OCI-LY7 (cell line): ENCODE data around the gene TOP1. TPM values are rescaled to one million over a fixed set of nuclear protein-coding genes. Genes with fewer than 3 reads are reported as not detected.

Source experiments
- BruUV-seq: library from RNA; stranded (reverse); fragments of 400-500 nt; replicated peaks from 2 replicates; lab custom pipeline; 2021; lab: Mats Ljungman, UMichigan
- CTCF ChIA-PET: fragments of 300-600 bp; sonication (Branson Sonifier 250); formaldehyde crosslinking; loops from one replicate; lab custom pipeline; 2022; ENCODE audit warnings: antibody characterized with exemption; ENCODE audit not compliant: unreplicated experiment; lab: Charles Lee
- POLR2A ChIA-PET: fragments of 300-600 bp; sonication (Branson Sonifier 250); formaldehyde crosslinking; loops from one replicate; lab custom pipeline; 2022; ENCODE audit warnings: antibody characterized with exemption; lab: Charles Lee
- DNase-seq: peaks from one replicate; pipeline ENCODE4 v3.0.0-alpha.2; 2015; ENCODE audit warnings: low spot score
- H2AFZ ChIP-seq: fragments of 200-600 bp; sonication (generic), shearing (Covaris generic); 2 replicates; pipeline ENCODE4 v1.6.1; 2014; ENCODE audit warnings: mild to moderate bottlenecking, antibody characterized with exemption, low read length, moderate library complexity
- H3K27ac ChIP-seq: fragments of 200-600 bp; sonication (generic); 2 replicates; pipeline ENCODE4 v1.5.1; 2014; ENCODE audit warnings: mixed run types, low read depth, mild to moderate bottlenecking, moderate library complexity, low read length, inconsistent platforms; ENCODE audit not compliant: poor library complexity, severe bottlenecking
- H3K36me3 ChIP-seq: fragments of 200-600 bp; sonication (generic); 2 replicates; pipeline ENCODE4 v1.6.1; 2014; ENCODE audit warnings: mild to moderate bottlenecking, antibody characterized with exemption, low read length, moderate library complexity, mixed read lengths; ENCODE audit not compliant: insufficient read depth
- H3K4me1 ChIP-seq: fragments of 200-600 bp; sonication (generic); 2 replicates; pipeline ENCODE4 v1.5.1; 2014; ENCODE audit warnings: mild to moderate bottlenecking, low read length; ENCODE audit not compliant: insufficient read depth, poor library complexity, severe bottlenecking
- H3K4me2 ChIP-seq: fragments of 200-600 bp; sonication (generic); 2 replicates; pipeline ENCODE4 v1.6.1; 2014; ENCODE audit warnings: mild to moderate bottlenecking, low read length
- H3K4me3 ChIP-seq: fragments of 200-600 bp; sonication (generic); 2 replicates; pipeline ENCODE4 v1.5.1; 2014; ENCODE audit warnings: mild to moderate bottlenecking, low read depth, low read length; ENCODE audit not compliant: poor library complexity, severe bottlenecking
- H3K79me2 ChIP-seq: fragments of 200-600 bp; sonication (generic); 2 replicates; pipeline ENCODE4 v1.6.1; 2016; ENCODE audit warnings: low read depth, mild to moderate bottlenecking, low read length, moderate library complexity, mixed read lengths; ENCODE audit not compliant: insufficient read depth
- H3K9me2 ChIP-seq: fragments of 200-600 bp; sonication (generic); 2 replicates; pipeline ENCODE4 v1.6.1; 2016; ENCODE audit warnings: mild to moderate bottlenecking, low read length, mixed read lengths; ENCODE audit not compliant: insufficient read depth
- H3K9me3 ChIP-seq: fragments of 200-600 bp; sonication (generic); 2 replicates; pipeline ENCODE4 v1.6.1; 2014; ENCODE audit warnings: mild to moderate bottlenecking, mixed run types, low read length, mixed read lengths
- H4K20me1 ChIP-seq: fragments of 200-600 bp; sonication (generic); 2 replicates; pipeline ENCODE4 v1.6.1; 2014; ENCODE audit warnings: mild to moderate bottlenecking, antibody characterized with exemption, low read length, moderate library complexity, mixed read lengths; ENCODE audit not compliant: insufficient read depth
- CTCF ChIP-seq: fragments of 200-600 bp; sonication (generic); conservative IDR thresholded peaks from 2 replicates; pipeline ENCODE4 v1.5.1; 2014; ENCODE audit warnings: mild to moderate bottlenecking, antibody characterized with exemption, low read length, moderate library complexity, mixed read lengths
- EZH2phosphoT487 ChIP-seq: fragments of 200-600 bp; sonication (generic); IDR thresholded peaks from 2 replicates; pipeline ENCODE4 v1.6.1; 2018; ENCODE audit warnings: low read depth, borderline replicate concordance, mild to moderate bottlenecking, mixed run types, antibody characterized with exemption, low read length, moderate library complexity, mixed read lengths
- intact Hi-C: fragments of 100-400 bp; cut with micrococcal nuclease; formaldehyde crosslinking; loops from one replicate; pipeline ENCODE4 v1.10.0; 2022; ENCODE audit not compliant: unreplicated experiment
- total RNA-seq, 2 experiments: library from RNA; depleted of rRNA in 1 of 2; stranded (reverse); fragments of >200 nt in 1 of 2; shearing (Covaris generic) in 1 of 2; gene quantifications; 2 replicates each; pipeline ENCODE4 v1.2.3, GENCODE V29; 2014 to 2022

The TOP1 gene
- total RNA-seq, 2 experiments from 2014 or later, result 44.6 to 200 TPM

DNA sequence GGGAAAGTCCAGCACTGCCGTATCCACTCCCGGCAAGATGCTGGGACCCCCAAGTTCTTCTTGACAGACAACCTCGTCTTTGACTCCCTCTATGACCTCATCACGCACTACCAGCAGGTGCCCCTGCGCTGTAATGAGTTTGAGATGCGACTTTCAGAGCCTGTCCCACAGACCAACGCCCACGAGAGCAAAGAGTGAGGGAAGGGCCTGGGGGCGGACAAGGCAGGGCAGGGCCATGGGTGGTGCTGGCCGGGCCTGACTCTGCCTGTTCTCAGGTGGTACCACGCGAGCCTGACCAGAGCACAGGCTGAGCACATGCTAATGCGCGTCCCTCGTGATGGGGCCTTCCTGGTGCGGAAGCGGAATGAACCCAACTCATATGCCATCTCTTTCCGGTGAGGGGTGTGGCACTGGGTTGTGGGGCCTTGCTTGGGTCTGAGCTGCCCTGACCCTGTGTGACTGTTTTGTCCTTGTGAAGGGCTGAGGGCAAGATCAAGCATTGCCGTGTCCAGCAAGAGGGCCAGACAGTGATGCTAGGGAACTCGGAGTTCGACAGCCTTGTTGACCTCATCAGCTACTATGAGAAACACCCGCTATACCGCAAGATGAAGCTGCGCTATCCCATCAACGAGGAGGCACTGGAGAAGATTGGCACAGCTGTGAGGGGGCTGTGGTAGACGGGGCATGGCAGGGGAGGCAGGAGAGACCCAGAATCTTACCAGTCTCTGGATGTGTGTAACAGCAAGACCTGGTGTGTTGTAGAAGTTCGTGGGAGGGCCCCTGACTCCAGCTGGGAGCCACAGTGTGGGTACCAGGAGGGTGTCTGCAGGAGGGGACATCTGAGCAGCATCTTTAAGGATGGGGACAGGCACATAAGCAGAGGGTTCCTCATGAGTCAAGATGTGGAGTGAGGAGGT lies 137.8 kb downstream of the TOP1 start:
- H3K4me3 ChIP-seq, result no peak overlapping the region
- H3K9me3 ChIP-seq, result no peaks in the 10 kb centered on the region
- no peak overlapping the region for H3K4me2 ChIP-seq
- POLR2A ChIA-PET, result interaction anchor here (2.5 kb wide), 1 partner anchor 9 kb away, joined by 8 read pairs; no protein-coding TSS in a partner anchor
- no peaks in the 10 kb centered on the region for H3K4me1 ChIP-seq
- no peaks in the 10 kb centered on the region for H4K20me1 ChIP-seq
- no peak overlapping the region for H3K27ac ChIP-seq
- no peak for DNase-seq
- H3K79me2 ChIP-seq, result no peaks in the 10 kb centered on the region
- BruUV-seq, result TSS peak; percentile 66
- no peaks in the 10 kb centered on the region for H3K9me2 ChIP-seq
- H3K36me3 ChIP-seq, result peaks cover 92% of the 10 kb centered on the region
- TF ChIP-seq EZH2phosphoT487 (no peak), CTCF (no peak)
- intact Hi-C loops, result no loop called here
- H2AFZ ChIP-seq, result no peak overlapping the region
- CTCF ChIA-PET, result no interaction called here

DNA sequence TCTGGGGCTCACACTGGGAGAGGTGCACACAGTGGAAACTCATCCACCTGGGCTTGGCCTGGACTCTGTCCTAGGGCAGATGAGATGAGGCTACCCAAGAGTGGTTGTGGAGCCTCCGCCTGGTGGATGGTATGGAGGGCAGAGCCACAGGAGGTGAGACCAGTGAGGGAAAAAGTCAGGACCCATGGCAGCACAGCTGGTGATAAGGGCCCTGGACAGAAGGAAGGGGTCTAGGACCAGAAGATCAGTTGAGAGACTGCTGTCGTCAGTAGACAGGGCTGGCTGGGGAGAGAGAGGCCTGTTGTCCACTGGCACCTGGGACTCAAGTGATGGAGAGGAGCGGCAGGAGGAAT lies 138.5 kb downstream of the TOP1 start:
- no peak overlapping the region for H3K4me2 ChIP-seq
- H3K9me2 ChIP-seq, result no peaks in the 10 kb centered on the region
- H3K4me3 ChIP-seq, result no peak overlapping the region
- intact Hi-C loops, result no loop called here
- no peaks in the 10 kb centered on the region for H3K4me1 ChIP-seq
- H3K27ac ChIP-seq, result no peak overlapping the region
- POLR2A ChIA-PET, result interaction anchor here (2.5 kb wide), 1 partner anchor 9 kb away, joined by 8 read pairs; no protein-coding TSS in a partner anchor
- no peaks in the 10 kb centered on the region for H3K79me2 ChIP-seq
- CTCF ChIA-PET, result no interaction called here
- peaks cover 93% of the 10 kb centered on the region for H3K36me3 ChIP-seq
- no peaks in the 10 kb centered on the region for H4K20me1 ChIP-seq
- BruUV-seq, result no TSS peak
- no peaks in the 10 kb centered on the region for H3K9me3 ChIP-seq
- H2AFZ ChIP-seq, result no peak overlapping the region
- TF ChIP-seq EZH2phosphoT487 (no peak), CTCF (no peak)
- DNase-seq, result no peak
